H1 (cell line): Measurements from ENCODE around the gene DMGDH. TPM values are rescaled to one million over a fixed set of nuclear protein-coding genes. Genes with fewer than 3 reads are reported as not detected.

Source experiments
- CTCF ChIA-PET: fragments of 300-600 bp; sonication (Branson Sonifier 250); formaldehyde crosslinking; loops from one replicate; lab custom pipeline; 2021; ENCODE audit not compliant: partially characterized antibody; lab: Charles Lee
- POLR2A ChIA-PET: fragments of 300-600 bp; sonication (Branson Sonifier 250); formaldehyde crosslinking; loops from one replicate; lab custom pipeline; 2021; ENCODE audit warnings: inconsistent platforms; ENCODE audit not compliant: partially characterized antibody; lab: Charles Lee
- DNase-seq, 2 experiments: peaks; one replicate each; pipeline versions ENCODE4 v3.0.0 to v3.0.0-alpha.2; 2010 to 2022; ENCODE audit warnings: low spot score in 2 of 2, low read depth in 1 of 2, mixed read lengths in 1 of 2
- FAIRE-seq: peaks from 2 replicates; lab custom pipeline; 2011; peaks lifted over from hg19 to GRCh38; lab: Jason Lieb, UNC
- H2AFZ ChIP-seq: 2 replicates; pipeline ENCODE4 v1.8.1; 2012; ENCODE audit warnings: low read length, inconsistent platforms
- H2AK5ac ChIP-seq: 2 replicates; pipeline ENCODE4 v1.6.1; 2013; ENCODE audit warnings: low read depth, low read length
- H2BK120ac ChIP-seq: replicated peaks from 2 replicates; pipeline ENCODE3; 2013; ENCODE audit warnings: low read depth, low read length, inconsistent platforms
- H2BK12ac ChIP-seq: 2 replicates; pipeline ENCODE4 v1.6.1; 2013; ENCODE audit warnings: low read depth, low read length
- H2BK15ac ChIP-seq: 2 replicates; pipeline ENCODE4 v1.6.1; 2013; ENCODE audit warnings: low read length
- H2BK20ac ChIP-seq: 2 replicates; pipeline ENCODE4 v1.6.1; 2013; ENCODE audit warnings: low read length
- H2BK5ac ChIP-seq: 2 replicates; pipeline ENCODE4 v1.6.1; 2013; ENCODE audit warnings: low read depth, low read length
- H3K14ac ChIP-seq: 2 replicates; pipeline ENCODE4 v1.6.1; 2013; ENCODE audit warnings: inconsistent platforms; ENCODE audit not compliant: insufficient read length
- H3K18ac ChIP-seq: 2 replicates; pipeline ENCODE4 v1.6.1; 2013; ENCODE audit warnings: low read length; ENCODE audit errors: extremely low read depth
- H3K23ac ChIP-seq: 2 replicates; pipeline ENCODE4 v1.6.1; 2013; ENCODE audit warnings: inconsistent platforms; ENCODE audit not compliant: insufficient read length
- H3K23me2 ChIP-seq: 2 replicates; pipeline ENCODE4 v1.6.1; 2013; ENCODE audit warnings: low read depth, low read length
- H3K27ac ChIP-seq: 2 replicates; pipeline ENCODE4 v1.6.1; 2011; ENCODE audit warnings: low read depth, low read length, inconsistent platforms
- H3K27me3 ChIP-seq, 4 experiments: replicated peaks in 1 of 4; 1 replicate in 1 of 4; 2 replicates in 3 of 4; pipeline versions ENCODE4 v1.6.1 to v1.8.1; 2011 to 2013; ENCODE audit warnings: low read length in 3 of 4, mild to moderate bottlenecking in 3 of 4, inconsistent platforms in 2 of 4, mixed read lengths in 2 of 4, moderate library complexity in 1 of 4; ENCODE audit not compliant: control insufficient read depth in 3 of 4, insufficient read depth in 3 of 4; ENCODE audit errors: extremely low read depth in 1 of 4
- H3K36me3 ChIP-seq, 4 experiments: 2 replicates each; pipeline versions ENCODE4 v1.6.1 to v1.8.1; 2011 to 2013; ENCODE audit warnings: mild to moderate bottlenecking in 4 of 4, low read length in 3 of 4, moderate library complexity in 2 of 4, control low read depth in 1 of 4, inconsistent platforms in 1 of 4; ENCODE audit not compliant: insufficient read depth in 4 of 4, control insufficient read depth in 2 of 4
- H3K4ac ChIP-seq: replicated peaks from 2 replicates; pipeline ENCODE3; 2013; ENCODE audit warnings: low read length, low read depth, mixed read lengths, inconsistent platforms; ENCODE audit not compliant: insufficient read length
- H3K4me1 ChIP-seq, 4 experiments: replicated peaks in 1 of 4; 1 replicate in 1 of 4; 2 replicates in 3 of 4; pipeline versions ENCODE4 v1.6.1 to v1.8.1; 2011 to 2013; ENCODE audit warnings: low read length in 3 of 4, inconsistent platforms in 2 of 4, mixed read lengths in 1 of 4; ENCODE audit not compliant: insufficient read depth in 4 of 4, control insufficient read depth in 3 of 4
- H3K4me2 ChIP-seq, 2 experiments: 2 replicates each; pipeline versions ENCODE4 v1.6.1 to v1.8.1; 2011 to 2013; ENCODE audit warnings: low read depth in 2 of 2, low read length in 2 of 2, control low read depth in 1 of 2, inconsistent platforms in 1 of 2, mild to moderate bottlenecking in 1 of 2; ENCODE audit not compliant: insufficient read depth in 1 of 2
- H3K4me3 ChIP-seq, 4 experiments: fragments of 200-600, 300-600 bp in 1 of 4; sonication (generic), shearing (Covaris generic), sonication (Bioruptor Twin) in 1 of 4; 2 replicates each; pipeline versions ENCODE4 v1.5.1 to v1.8.1; 2011 to 2016; ENCODE audit warnings: low read length in 4 of 4, low read depth in 3 of 4, control low read depth in 2 of 4, inconsistent platforms in 2 of 4, mild to moderate bottlenecking in 2 of 4, mixed read lengths in 1 of 4, moderate library complexity in 1 of 4; ENCODE audit not compliant: insufficient read depth in 2 of 4; ENCODE audit errors: extremely low read depth in 1 of 4
- H3K56ac ChIP-seq: replicated peaks from 2 replicates; pipeline ENCODE3; 2013; ENCODE audit warnings: low read depth, mild to moderate bottlenecking, mixed read lengths, low read length, inconsistent platforms; ENCODE audit not compliant: insufficient read length
- H3K79me1 ChIP-seq: 2 replicates; pipeline ENCODE4 v1.6.1; 2013; ENCODE audit warnings: low read depth, low read length, control low read depth
- H3K79me2 ChIP-seq, 2 experiments: 2 replicates each; pipeline versions ENCODE4 v1.6.1 to v1.8.1; 2012 to 2013; ENCODE audit warnings: low read length in 2 of 2, mild to moderate bottlenecking in 2 of 2, inconsistent platforms in 1 of 2; ENCODE audit not compliant: insufficient read depth in 2 of 2, control insufficient read depth in 1 of 2
- H3K9ac ChIP-seq, 4 experiments: replicated peaks in 1 of 4; 1 replicate in 1 of 4; 2 replicates in 3 of 4; pipeline versions ENCODE4 v1.6.1 to v1.8.1; 2011 to 2013; ENCODE audit warnings: low read depth in 3 of 4, low read length in 3 of 4, control low read depth in 2 of 4, mild to moderate bottlenecking in 2 of 4, moderate library complexity in 2 of 4, inconsistent platforms in 1 of 4; ENCODE audit errors: extremely low read depth in 1 of 4
- H3K9me3 ChIP-seq, 2 experiments: 2 replicates each; pipeline versions ENCODE4 v1.6.1 to v1.8.1; 2012 to 2013; ENCODE audit warnings: mild to moderate bottlenecking in 2 of 2, moderate library complexity in 2 of 2, control low read depth in 1 of 2, inconsistent platforms in 1 of 2, low read depth in 1 of 2, low read length in 1 of 2, mixed read lengths in 1 of 2; ENCODE audit not compliant: insufficient read depth in 2 of 2
- H4K20me1 ChIP-seq, 2 experiments: replicated peaks in 1 of 2; 2 replicates each; pipeline versions ENCODE3 to v1.8.1; 2011 to 2013; ENCODE audit warnings: inconsistent platforms in 2 of 2, low read length in 2 of 2, mild to moderate bottlenecking in 1 of 2; ENCODE audit not compliant: insufficient read depth in 2 of 2, control insufficient read depth in 1 of 2
- H4K5ac ChIP-seq: 2 replicates; pipeline ENCODE4 v1.6.1; 2013; ENCODE audit warnings: low read length, low read depth, mixed read lengths, inconsistent platforms; ENCODE audit not compliant: insufficient read length
- H4K8ac ChIP-seq: 2 replicates; pipeline ENCODE4 v1.8.0; 2013; ENCODE audit warnings: mild to moderate bottlenecking, moderate library complexity, low read length, inconsistent platforms; ENCODE audit not compliant: insufficient read depth; ENCODE audit errors: extremely low read depth
- H4K91ac ChIP-seq: replicated peaks from 2 replicates; pipeline ENCODE3; 2013; ENCODE audit warnings: low read length, mixed read lengths, inconsistent platforms; ENCODE audit not compliant: insufficient read length
- ASH2L ChIP-seq: fragments of 200-600, 300-600 bp; sonication (generic); IDR thresholded peaks from one replicate; pipeline ENCODE4 v1.7.1; 2017; ENCODE audit warnings: low read length
- BRCA1 ChIP-seq: IDR thresholded peaks from 2 replicates; pipeline ENCODE4 v1.6.1; 2012; ENCODE audit warnings: low read depth, low read length, improper control_type of control experiment
- CREB1 ChIP-seq: IDR thresholded peaks from 2 replicates; pipeline ENCODE4 v1.6.1; 2012; ENCODE audit warnings: inconsistent platforms
- CTCF ChIP-seq, 3 experiments: IDR thresholded peaks; 1 replicate in 2 of 3; 2 replicates in 1 of 3; pipeline versions ENCODE4 v1.5.1 to v1.6.1; 2011; ENCODE audit warnings: low read length in 3 of 3, mild to moderate bottlenecking in 3 of 3, inconsistent platforms in 2 of 3, low read depth in 1 of 3, moderate library complexity in 1 of 3; ENCODE audit not compliant: insufficient read depth in 1 of 3; ENCODE audit errors: control extremely low read depth in 1 of 3
- EP300 ChIP-seq, 2 experiments: IDR thresholded peaks; 1 replicate in 1 of 2; 2 replicates in 1 of 2; pipeline ENCODE4 v1.6.1; 2011 to 2012; ENCODE audit warnings: low read depth in 2 of 2, low read length in 2 of 2, mild to moderate bottlenecking in 2 of 2, borderline replicate concordance in 1 of 2, inconsistent platforms in 1 of 2, moderate library complexity in 1 of 2
- GABPA ChIP-seq: IDR thresholded peaks from 2 replicates; pipeline ENCODE4 v1.6.1; 2011; ENCODE audit warnings: mild to moderate bottlenecking, low read length, moderate library complexity, borderline replicate concordance; ENCODE audit not compliant: insufficient read depth
- JUND ChIP-seq: IDR thresholded peaks from 2 replicates; pipeline ENCODE4 v1.6.1; 2011; ENCODE audit warnings: mild to moderate bottlenecking, improper control_type of control experiment, low read length
- NANOG ChIP-seq: IDR thresholded peaks from 2 replicates; pipeline ENCODE4 v1.6.1; 2011; ENCODE audit warnings: low read length, low read depth, mild to moderate bottlenecking, inconsistent platforms; ENCODE audit not compliant: insufficient read depth, poor library complexity, severe bottlenecking
- RFX5 ChIP-seq: IDR thresholded peaks from 2 replicates; pipeline ENCODE4 v1.6.1; 2011; ENCODE audit warnings: low read depth, low read length, improper control_type of control experiment, borderline replicate concordance
- SP1 ChIP-seq: IDR thresholded peaks from 2 replicates; pipeline ENCODE4 v1.6.1; 2011; ENCODE audit warnings: low read depth, low read length
- TBP ChIP-seq: IDR thresholded peaks from 2 replicates; pipeline ENCODE4 v1.6.1; 2011; ENCODE audit warnings: low read depth, low read length, improper control_type of control experiment
- WGBS, 2 experiments: shearing (Covaris generic) in 1 of 2; methylation state at CpG; one replicate each; pipeline versions ENCODE4 v1.1.6 to v1.1.7; 2013 to 2015; ENCODE audit warnings: low lambda C conversion rate in 2 of 2, mixed read lengths in 2 of 2, inconsistent platforms in 1 of 2, low coverage in 1 of 2, missing lambda C conversion rate in 1 of 2; ENCODE audit not compliant: insufficient replicate concordance in 2 of 2, insufficient coverage in 1 of 2, insufficient read length in 1 of 2; ENCODE audit errors: extremely low coverage in 1 of 2, missing lambda C conversion rate in 1 of 2; 5-methylcytosine and 5-hydroxymethylcytosine counted together
- polyA plus RNA-seq, 7 experiments: library from polyadenylated mRNA; depleted of rRNA in 3 of 7; stranded (reverse) in 5 of 7; unstranded in 2 of 7; fragments of >200 nt in 5 of 7; fragments of 200-250 nt in 2 of 7; gene quantifications; 1 replicate in 5 of 7; 2 replicates in 1 of 7; 4 replicates in 1 of 7; pipeline versions ENCODE4 v1.2.1 to v1.2.3, GENCODE V29; 2011 to 2013; ENCODE audit warnings: missing spikeins in 2 of 7, mixed read lengths in 2 of 7
- total RNA-seq: library from RNA; stranded (reverse); fragmentation: NEBNext Ultra II Directional; extraction: Animal tissue kit (Norgen Biotek cat#: 25700); gene quantifications from 2 replicates; pipeline ENCODE4 v1.2.1, GENCODE V29; 2021

Gene DMGDH
- total and polyA plus RNA-seq, 2 of the 8 experiments (the other 6 are each of a cell fraction or from before 2014, with no cell fraction given) = 0.15 TPM; not detected in 1

GRCh38 chr5:79023947-79024346 lies 45.5 kb downstream of the DMGDH start:
- Histone ChIP-seq H3K27ac (no peak overlapping the region), H4K8ac (no peak overlapping the region), H3K27me3 (no peaks in the 10 kb centered on the region), H2BK20ac (no peak overlapping the region), H2BK5ac (no peak overlapping the region), H3K23ac (no peak overlapping the region), H3K9ac (no peak overlapping the region), H3K56ac (no peak overlapping the region), H2BK120ac (no peak overlapping the region), H3K4me2 (no peak overlapping the region), H3K18ac (no peak overlapping the region), H4K5ac (no peak overlapping the region), H3K9me3 (no peaks in the 10 kb centered on the region), H4K91ac (no peak overlapping the region), H4K20me1 (no peaks in the 10 kb centered on the region), H2BK15ac (no peak overlapping the region), H2BK12ac (no peak overlapping the region), H3K79me1 (no peaks in the 10 kb centered on the region), H3K79me2 (no peaks in the 10 kb centered on the region), H2AK5ac (no peak overlapping the region), H3K14ac (no peak overlapping the region), H3K23me2 (no peaks in the 10 kb centered on the region), H3K36me3 (no peaks in the 10 kb centered on the region), H3K4me3 (no peak overlapping the region), H3K4ac (no peak overlapping the region), H2AFZ (no peak overlapping the region), H3K4me1 (peaks cover 3 to 14% (median 6%) of the 10 kb centered on the region in 4 experiments; a peak in 5 of 7 replicates)
- DNase-seq = no peak
- no peak for FAIRE-seq
- WGBS, 2 experiments = 85% methylated on average over 1 of the region's 1 CpG; no CpG with 5 or more reads in 1 of the 2 experiments
- no peak for TF ChIP-seq NANOG
- TF ChIP-seq BRCA1 = no peak
- no peak for TF ChIP-seq TBP
- TF ChIP-seq SP1 = no peak
- no peak for TF ChIP-seq JUND
- no peak for TF ChIP-seq CTCF (IDR thresholded peaks at IDR 0.05; ENCODE audit: control extremely low read depth in 1 of 3, insufficient read depth in 1 of 3, low read depth in 1 of 3, low read length in 3 of 3)
- TF ChIP-seq EP300 (IDR thresholded peaks at IDR 0.05; ENCODE audit: borderline replicate concordance in 1 of 2, low read depth in 2 of 2, low read length in 2 of 2) = no peak
- no peak for TF ChIP-seq GABPA
- TF ChIP-seq CREB1 = no peak
- TF ChIP-seq RFX5 = no peak
- TF ChIP-seq ASH2L = no peak
- ChIA-PET CTCF (interaction anchor here (0.7 to 13.1 kb wide), 36 partner anchors 8 to 637 kb away, joined by 3 to 243 read pairs (median 5); no protein-coding TSS in a partner anchor), POLR2A (no interaction called here)
